Measurements from ENCODE around the gene TYMP. TPM values are rescaled to one million over a fixed set of nuclear protein-coding genes. Genes with fewer than 3 reads are reported as not detected.

The TYMP gene
- total and polyA plus RNA-seq, 2 of the 8 experiments (the other 6 are each of a cell fraction or from before 2014, with no cell fraction given), result 0.43 to 0.48 TPM

DNA sequence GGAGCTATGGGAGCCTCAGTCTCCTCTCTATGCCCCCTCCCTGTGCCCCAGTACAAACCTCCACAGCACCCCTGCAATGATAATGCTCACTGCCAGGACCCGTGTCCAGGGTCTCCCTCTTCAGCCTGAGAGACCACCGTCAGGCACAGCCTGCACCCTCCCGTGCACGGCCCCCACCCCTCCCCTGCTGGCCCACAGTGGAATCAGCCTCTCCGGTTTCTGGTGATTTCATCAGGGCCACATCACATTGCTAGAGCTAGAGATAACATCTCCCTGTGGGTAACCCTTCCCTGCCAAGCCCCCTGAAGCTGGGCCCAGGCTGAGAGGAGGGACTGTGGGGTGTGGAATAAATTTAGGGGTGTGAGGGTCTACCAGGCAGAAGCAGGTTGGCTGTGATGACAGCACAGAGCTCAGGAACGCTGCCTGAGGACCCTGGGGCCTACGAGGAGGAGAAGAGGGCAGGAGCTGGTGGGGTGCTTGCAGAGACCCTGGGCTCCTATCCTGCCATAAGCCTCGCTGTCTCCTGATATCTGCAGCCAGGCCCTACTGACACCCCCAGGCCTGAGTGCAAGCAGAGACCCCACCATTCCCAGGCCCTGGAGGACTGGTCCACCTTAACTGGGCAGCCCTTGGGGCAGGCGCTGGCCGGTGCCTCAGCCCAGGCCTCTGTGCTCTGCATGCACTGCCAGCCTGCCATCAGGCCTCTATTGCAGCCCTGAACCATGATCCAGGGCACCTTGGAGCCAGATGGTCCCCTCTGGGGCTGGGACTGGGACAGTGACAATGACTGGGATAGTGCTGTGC lies 15.9 kb upstream of the TYMP start, which contains the start of gene KLHDC7B:
Gene KLHDC7B (plus strand): TSS at position 378 of the 804 bp plus-strand sequence. CDS start 345 bp downstream, at position 723.
- H4K8ac ChIP-seq (ENCODE audit: extremely low read depth, insufficient read depth, low read length), result peak within 1 kb of the TSS; percentile 78; the same call in 1 of the 2 replicates
- no peaks in the 10 kb centered on the region for H3K79me2 ChIP-seq (ENCODE audit: control insufficient read depth in 1 of 2, insufficient read depth in 2 of 2, low read length in 2 of 2)
- peaks cover 0 to 13% (median 6%) of the 10 kb centered on the region in 4 experiments; a peak in 5 of 7 replicates for H3K27me3 ChIP-seq (replicated peaks in 1 of 4; ENCODE audit: control insufficient read depth in 3 of 4, extremely low read depth in 1 of 4, insufficient read depth in 3 of 4, low read length in 3 of 4)
- DNase-seq (ENCODE audit: low read depth in 1 of 2, low spot score in 2 of 2) (no peak), FAIRE-seq (no peak)
- WGBS, 2 experiments (ENCODE audit: extremely low coverage in 1 of 2, insufficient coverage in 1 of 2, insufficient read length in 1 of 2, insufficient replicate concordance in 2 of 2, low coverage in 1 of 2, low lambda C conversion rate in 2 of 2, missing lambda C conversion rate in 1 of 2), result 88% methylated on average over 10 of the region's 10 CpGs; no CpG with 5 or more reads in 1 of the 2 experiments
- no peak within 1 kb of the TSS for H2BK15ac ChIP-seq (ENCODE audit: low read length)
- peak within 1 kb of the TSS; percentile 17; the same call in 1 of the 2 replicates for H2BK12ac ChIP-seq (ENCODE audit: low read depth, low read length)
- H4K20me1 ChIP-seq (replicated peaks in 1 of 2; ENCODE audit: control insufficient read depth in 1 of 2, insufficient read depth in 2 of 2, low read length in 2 of 2), result no peaks in the 10 kb centered on the region
- H3K18ac ChIP-seq (ENCODE audit: extremely low read depth, low read length), result no peak within 1 kb of the TSS
- no peak within 1 kb of the TSS for H2AK5ac ChIP-seq (ENCODE audit: low read depth, low read length)
- H3K9ac ChIP-seq (replicated peaks in 1 of 4; ENCODE audit: extremely low read depth in 1 of 4, low read depth in 3 of 4, low read length in 3 of 4), result no peak within 1 kb of the TSS
- H3K4ac ChIP-seq (replicated peaks; ENCODE audit: insufficient read length, low read depth, low read length), result no peak within 1 kb of the TSS
- H4K91ac ChIP-seq (replicated peaks; ENCODE audit: insufficient read length, low read length), result no peak within 1 kb of the TSS
- H3K36me3 ChIP-seq (ENCODE audit: control insufficient read depth in 2 of 4, insufficient read depth in 4 of 4, low read length in 3 of 4), result no peaks in the 10 kb centered on the region
- H2AFZ ChIP-seq (ENCODE audit: low read length), result no peak within 1 kb of the TSS
- POLR2A ChIA-PET (ENCODE audit: partially characterized antibody), result interaction anchor here (0.9 kb wide), 1 partner anchor 403 kb away, joined by 3 read pairs; no protein-coding TSS in a partner anchor
- no peak within 1 kb of the TSS for H3K14ac ChIP-seq (ENCODE audit: insufficient read length)
- no peak within 1 kb of the TSS for H2BK120ac ChIP-seq (replicated peaks; ENCODE audit: low read depth, low read length)
- H3K79me1 ChIP-seq (ENCODE audit: low read depth, low read length), result no peaks in the 10 kb centered on the region
- H2BK20ac ChIP-seq (ENCODE audit: low read length), result peak within 1 kb of the TSS; percentile 61; the same call in 1 of the 2 replicates
- no peak within 1 kb of the TSS for H3K27ac ChIP-seq (ENCODE audit: low read depth, low read length)
- H3K4me3 ChIP-seq (ENCODE audit: extremely low read depth in 1 of 4, insufficient read depth in 2 of 4, low read depth in 3 of 4, low read length in 4 of 4), result no peak within 1 kb of the TSS; a peak in 1 of 8 replicates
- no peak within 1 kb of the TSS for H2BK5ac ChIP-seq (ENCODE audit: low read depth, low read length)
- H3K23ac ChIP-seq (ENCODE audit: insufficient read length), result no peak within 1 kb of the TSS
- peaks cover 0 to 5% (median 1%) of the 10 kb centered on the region in 4 experiments; a peak in 2 of 7 replicates for H3K4me1 ChIP-seq (replicated peaks in 1 of 4; ENCODE audit: control insufficient read depth in 3 of 4, insufficient read depth in 4 of 4, low read length in 3 of 4)
- 0 out of 4 replicates have a peak within 1 kb of the TSS, but pooled peaks of 1 of the 2 experiments have one; percentile 13 for H3K4me2 ChIP-seq (ENCODE audit: insufficient read depth in 1 of 2, low read depth in 2 of 2, low read length in 2 of 2)
- no peaks in the 10 kb centered on the region for H3K23me2 ChIP-seq (ENCODE audit: low read depth, low read length)
- CTCF ChIA-PET (ENCODE audit: partially characterized antibody), result interaction anchor here (0.6 to 2.5 kb wide), 6 partner anchors 10 to 346 kb away, joined by 3 to 9 read pairs (median 4); partner anchors contain the start of genes SCO2 and SYCE3
- H4K5ac ChIP-seq (ENCODE audit: insufficient read length, low read depth, low read length), result no peak within 1 kb of the TSS
- no peak within 1 kb of the TSS for H3K56ac ChIP-seq (replicated peaks; ENCODE audit: insufficient read length, low read depth, low read length)
- H3K9me3 ChIP-seq (ENCODE audit: insufficient read depth in 2 of 2, low read depth in 1 of 2, low read length in 1 of 2), result no peaks in the 10 kb centered on the region
- TF ChIP-seq TCF12 (IDR thresholded peaks at IDR 0.05; ENCODE audit: low read depth, low read length) (no peak), KDM1A (IDR thresholded peaks at IDR 0.05; ENCODE audit: borderline replicate concordance, low read length) (no peak), CHD2 (IDR thresholded peaks at IDR 0.05; ENCODE audit: low read length) (no peak), POU5F1 (IDR thresholded peaks at IDR 0.05; ENCODE audit: low read depth, low read length) (no peak), ATF2 (IDR thresholded peaks at IDR 0.05; ENCODE audit: low read length) (no peak), CTBP2 (IDR thresholded peaks at IDR 0.05; ENCODE audit: borderline replicate concordance, insufficient read depth, insufficient read length, low read length) (no peak), EZH2 (IDR thresholded peaks at IDR 0.05; ENCODE audit: low read depth, low read length, severe bottlenecking) (no peak)
- TF ChIP-seq, protein P1, sequence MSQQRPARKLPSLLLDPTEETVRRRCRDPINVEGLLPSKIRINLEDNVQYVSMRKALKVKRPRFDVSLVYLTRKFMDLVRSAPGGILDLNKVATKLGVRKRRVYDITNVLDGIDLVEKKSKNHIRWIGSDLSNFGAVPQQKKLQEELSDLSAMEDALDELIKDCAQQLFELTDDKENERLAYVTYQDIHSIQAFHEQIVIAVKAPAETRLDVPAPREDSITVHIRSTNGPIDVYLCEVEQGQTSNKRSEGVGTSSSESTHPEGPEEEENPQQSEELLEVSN (IDR thresholded peaks at IDR 0.05), result no peak
